Daoy (cell line): ENCODE data around the gene RSPH4A. TPM values are rescaled to one million over a fixed set of nuclear protein-coding genes. Genes with fewer than 3 reads are reported as not detected.
"Not testable (repeated sequence)": the region's sequence is repeated elsewhere in the genome, so short reads cannot be mapped to it uniquely, and the experiment has no call there.

Experiments
- DNase-seq: peaks from one replicate; pipeline ENCODE4 v3.0.0-alpha.2; 2015; ENCODE audit warnings: low read depth
- total RNA-seq: library from RNA; depleted of rRNA; stranded (reverse); fragments of >200 nt; shearing (Covaris generic); gene quantifications from 2 replicates; pipeline ENCODE4 v1.2.3, GENCODE V29; 2014; rRNA removed

The RSPH4A gene
- total RNA-seq: under 0.01 TPM in 1 of 2 replicates, not detected in the other

GRCh38 chr6:116615937-116616736 lies at the start of gene RSPH4A:
Gene RSPH4A, plus strand, starts transcription at chr6:116616479. Its CDS starts 145 bp downstream, at chr6:116616624.
- peak; percentile 93 for DNase-seq

GRCh38 chr6:116568111-116568510 lies 48.2 kb upstream of the RSPH4A start:
- no peak for DNase-seq

GRCh38 chr6:116568821-116569755 lies 47.2 kb upstream of the RSPH4A start:
- DNase-seq: no peak

GRCh38 chr6:116570856-116571682 lies 45.2 kb upstream of the RSPH4A start, which contains the start of gene RWDD1:
Gene RWDD1, plus strand, starts transcription at chr6:116571504. Its CDS starts 79 bp downstream, at chr6:116571583.
- DNase-seq: peak; percentile 99

GRCh38 chr6:116571683-116572000 lies 44.6 kb upstream of the RSPH4A start:
- no peak for DNase-seq

- DNase-seq: peak; percentile 46
Observed at GRCh38 chr6:116572162-116572561, 44.1 kb upstream of the RSPH4A start.

- no peak for DNase-seq
Observed at GRCh38 chr6:116575227-116575626, 41.1 kb upstream of the RSPH4A start.

GRCh38 chr6:116577486-116577885 lies 38.8 kb upstream of the RSPH4A start:
- no peak for DNase-seq

GRCh38 chr6:116578335-116578734 lies 37.9 kb upstream of the RSPH4A start:
- DNase-seq: no peak

- DNase-seq: no peak
Observed at GRCh38 chr6:116579143-116579542, 37.1 kb upstream of the RSPH4A start.

- DNase-seq: no peak
Observed at GRCh38 chr6:116580198-116580597, 36.1 kb upstream of the RSPH4A start.

- no peak for DNase-seq
Observed at GRCh38 chr6:116586276-116586675, 30.0 kb upstream of the RSPH4A start.

- no peak for DNase-seq
Observed at GRCh38 chr6:116586738-116587137, 29.5 kb upstream of the RSPH4A start.

GRCh38 chr6:116595247-116595646 lies 21.0 kb upstream of the RSPH4A start:
- DNase-seq: no peak

- no peak for DNase-seq
Observed at GRCh38 chr6:116596815-116597214, 19.5 kb upstream of the RSPH4A start.

GRCh38 chr6:116603916-116604315 lies 12.4 kb upstream of the RSPH4A start:
- DNase-seq: not testable (repeated sequence)

- not testable (repeated sequence) for DNase-seq
Observed at GRCh38 chr6:116604868-116605267, 11.4 kb upstream of the RSPH4A start.

- no peak for DNase-seq
Observed at GRCh38 chr6:116605935-116606334, 10.3 kb upstream of the RSPH4A start.

- no peak for DNase-seq
Observed at GRCh38 chr6:116611056-116611455, 5.2 kb upstream of the RSPH4A start.

- DNase-seq: peak; percentile 10
Observed at GRCh38 chr6:116616737-116617053, 416 bp downstream of the RSPH4A start.

GRCh38 chr6:116624036-116624805 lies 7.9 kb downstream of the RSPH4A start:
- DNase-seq: no peak
